OCI-LY7 (cell line): ENCODE results near the gene SLC29A2. TPM values are rescaled to one million over a fixed set of nuclear protein-coding genes. Genes with fewer than 3 reads are reported as not detected.

ENCODE experiments used
- BruUV-seq: library from RNA; stranded (reverse); fragments of 400-500 nt; replicated peaks from 2 replicates; lab custom pipeline; 2021; lab: Mats Ljungman, UMichigan
- CTCF ChIA-PET: fragments of 300-600 bp; sonication (Branson Sonifier 250); formaldehyde crosslinking; loops from one replicate; lab custom pipeline; 2022; ENCODE audit warnings: antibody characterized with exemption; ENCODE audit not compliant: unreplicated experiment; lab: Charles Lee
- POLR2A ChIA-PET: fragments of 300-600 bp; sonication (Branson Sonifier 250); formaldehyde crosslinking; loops from one replicate; lab custom pipeline; 2022; ENCODE audit warnings: antibody characterized with exemption; lab: Charles Lee
- DNase-seq: peaks from one replicate; pipeline ENCODE4 v3.0.0-alpha.2; 2015; ENCODE audit warnings: low spot score
- H2AFZ ChIP-seq: fragments of 200-600 bp; sonication (generic), shearing (Covaris generic); 2 replicates; pipeline ENCODE4 v1.6.1; 2014; ENCODE audit warnings: mild to moderate bottlenecking, antibody characterized with exemption, low read length, moderate library complexity
- H3K27ac ChIP-seq: fragments of 200-600 bp; sonication (generic); 2 replicates; pipeline ENCODE4 v1.5.1; 2014; ENCODE audit warnings: mixed run types, low read depth, mild to moderate bottlenecking, moderate library complexity, low read length, inconsistent platforms; ENCODE audit not compliant: poor library complexity, severe bottlenecking
- H3K36me3 ChIP-seq: fragments of 200-600 bp; sonication (generic); 2 replicates; pipeline ENCODE4 v1.6.1; 2014; ENCODE audit warnings: mild to moderate bottlenecking, antibody characterized with exemption, low read length, moderate library complexity, mixed read lengths; ENCODE audit not compliant: insufficient read depth
- H3K4me1 ChIP-seq: fragments of 200-600 bp; sonication (generic); 2 replicates; pipeline ENCODE4 v1.5.1; 2014; ENCODE audit warnings: mild to moderate bottlenecking, low read length; ENCODE audit not compliant: insufficient read depth, poor library complexity, severe bottlenecking
- H3K4me2 ChIP-seq: fragments of 200-600 bp; sonication (generic); 2 replicates; pipeline ENCODE4 v1.6.1; 2014; ENCODE audit warnings: mild to moderate bottlenecking, low read length
- H3K4me3 ChIP-seq: fragments of 200-600 bp; sonication (generic); 2 replicates; pipeline ENCODE4 v1.5.1; 2014; ENCODE audit warnings: mild to moderate bottlenecking, low read depth, low read length; ENCODE audit not compliant: poor library complexity, severe bottlenecking
- H3K79me2 ChIP-seq: fragments of 200-600 bp; sonication (generic); 2 replicates; pipeline ENCODE4 v1.6.1; 2016; ENCODE audit warnings: low read depth, mild to moderate bottlenecking, low read length, moderate library complexity, mixed read lengths; ENCODE audit not compliant: insufficient read depth
- H3K9me2 ChIP-seq: fragments of 200-600 bp; sonication (generic); 2 replicates; pipeline ENCODE4 v1.6.1; 2016; ENCODE audit warnings: mild to moderate bottlenecking, low read length, mixed read lengths; ENCODE audit not compliant: insufficient read depth
- H3K9me3 ChIP-seq: fragments of 200-600 bp; sonication (generic); 2 replicates; pipeline ENCODE4 v1.6.1; 2014; ENCODE audit warnings: mild to moderate bottlenecking, mixed run types, low read length, mixed read lengths
- H4K20me1 ChIP-seq: fragments of 200-600 bp; sonication (generic); 2 replicates; pipeline ENCODE4 v1.6.1; 2014; ENCODE audit warnings: mild to moderate bottlenecking, antibody characterized with exemption, low read length, moderate library complexity, mixed read lengths; ENCODE audit not compliant: insufficient read depth
- CTCF ChIP-seq: fragments of 200-600 bp; sonication (generic); conservative IDR thresholded peaks from 2 replicates; pipeline ENCODE4 v1.5.1; 2014; ENCODE audit warnings: mild to moderate bottlenecking, antibody characterized with exemption, low read length, moderate library complexity, mixed read lengths
- EZH2phosphoT487 ChIP-seq: fragments of 200-600 bp; sonication (generic); IDR thresholded peaks from 2 replicates; pipeline ENCODE4 v1.6.1; 2018; ENCODE audit warnings: low read depth, borderline replicate concordance, mild to moderate bottlenecking, mixed run types, antibody characterized with exemption, low read length, moderate library complexity, mixed read lengths
- intact Hi-C: fragments of 100-400 bp; cut with micrococcal nuclease; formaldehyde crosslinking; loops from one replicate; pipeline ENCODE4 v1.10.0; 2022; ENCODE audit not compliant: unreplicated experiment
- total RNA-seq, 2 experiments: library from RNA; depleted of rRNA in 1 of 2; stranded (reverse); fragments of >200 nt in 1 of 2; shearing (Covaris generic) in 1 of 2; gene quantifications; 2 replicates each; pipeline ENCODE4 v1.2.3, GENCODE V29; 2014 to 2022

SLC29A2 gene
- total RNA-seq, 2 experiments from 2014 or later, result 33.6 to 56.4 TPM

- Histone ChIP-seq H3K4me3 (no peak overlapping the region), H3K79me2 (no peaks in the 10 kb centered on the region), H3K9me3 (no peaks in the 10 kb centered on the region), H3K4me1 (no peaks in the 10 kb centered on the region), H3K4me2 (no peak overlapping the region), H3K36me3 (no peaks in the 10 kb centered on the region), H3K9me2 (no peaks in the 10 kb centered on the region), H2AFZ (no peak overlapping the region), H3K27ac (no peak overlapping the region), H4K20me1 (no peaks in the 10 kb centered on the region)
- ChIA-PET POLR2A (no interaction called here), CTCF (no interaction called here)
- peak; percentile 64 for DNase-seq
- intact Hi-C loops, result no loop called here
- TF ChIP-seq CTCF (peak; percentile 63), EZH2phosphoT487 (no peak)
- no TSS peak for BruUV-seq
Measured at GRCh38 chr11:66418168-66418985, 46.8 kb upstream of the SLC29A2 start.

DNA sequence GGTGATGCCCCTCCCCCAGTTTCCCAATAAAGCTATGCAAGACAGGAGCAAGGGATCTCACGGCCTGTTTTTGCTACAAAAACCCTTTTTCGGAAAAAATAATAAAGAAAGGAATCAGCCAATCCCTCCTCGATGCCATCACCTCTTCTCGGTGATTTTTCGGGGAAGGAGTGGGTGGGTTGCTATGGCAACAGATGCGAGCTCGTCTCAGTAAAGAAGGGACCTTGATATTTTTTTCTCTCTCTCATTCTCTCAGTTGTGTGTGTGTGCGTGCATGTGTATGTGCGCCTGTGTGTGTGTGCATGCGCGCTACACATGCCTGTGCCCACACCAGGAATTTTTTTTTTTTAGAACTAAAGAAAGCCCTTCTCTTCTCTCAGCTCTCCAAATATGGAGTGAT lies 45.4 kb upstream of the SLC29A2 start:
- Histone ChIP-seq H4K20me1 (no peaks in the 10 kb centered on the region), H3K4me3 (no peak overlapping the region), H3K4me1 (no peaks in the 10 kb centered on the region), H3K4me2 (no peak overlapping the region), H3K36me3 (no peaks in the 10 kb centered on the region), H3K9me2 (no peaks in the 10 kb centered on the region), H3K27ac (no peak overlapping the region), H3K79me2 (no peaks in the 10 kb centered on the region), H2AFZ (no peak overlapping the region), H3K9me3 (no peaks in the 10 kb centered on the region)
- POLR2A ChIA-PET, result interaction anchor here (0.5 kb wide), 1 partner anchor 36 kb away, joined by 3 read pairs; no protein-coding TSS in a partner anchor
- no peak for DNase-seq
- BruUV-seq, result no TSS peak
- TF ChIP-seq CTCF (no peak), EZH2phosphoT487 (no peak)
- CTCF ChIA-PET, result no interaction called here
- intact Hi-C loops, result no loop called here

- H3K27ac ChIP-seq, result no peak overlapping the region
- TF ChIP-seq EZH2phosphoT487, result no peak
- TF ChIP-seq CTCF, result no peak
- no peaks in the 10 kb centered on the region for H3K36me3 ChIP-seq
- CTCF ChIA-PET, result no interaction called here
- H3K9me2 ChIP-seq, result no peaks in the 10 kb centered on the region
- H3K79me2 ChIP-seq, result no peaks in the 10 kb centered on the region
- no peak overlapping the region for H2AFZ ChIP-seq
- BruUV-seq, result no TSS peak
- no peaks in the 10 kb centered on the region for H4K20me1 ChIP-seq
- intact Hi-C loops, result no loop called here
- no peak overlapping the region for H3K4me2 ChIP-seq
- no peaks in the 10 kb centered on the region for H3K9me3 ChIP-seq
- no peak overlapping the region for H3K4me3 ChIP-seq
- DNase-seq, result no peak
- POLR2A ChIA-PET, result no interaction called here
- H3K4me1 ChIP-seq, result no peaks in the 10 kb centered on the region
Measured at GRCh38 chr11:66415423-66415822, 43.9 kb upstream of the SLC29A2 start.
